ENCODE measurements around the gene DDX56. TPM values are rescaled to one million over a fixed set of nuclear protein-coding genes. Genes with fewer than 3 reads are reported as not detected.
"Not testable (repeated sequence)": the region's sequence is repeated elsewhere in the genome, so short reads cannot be mapped to it uniquely, and the experiment has no call there.

DDX56 gene
- total RNA-seq, 2 donors from 2014 or later, result 47.4 to 79.2 TPM

- H3K9me3 ChIP-seq, result no peaks in the 10 kb centered on the region
- peaks cover 13 to 22% of the 10 kb centered on the region in 2 donors for H3K4me1 ChIP-seq (ENCODE audit: control insufficient read depth in 1 of 2, low read depth in 2 of 2)
- no peaks in the 10 kb centered on the region for H3K27me3 ChIP-seq (replicated peaks; ENCODE audit: insufficient read depth)
- H3K36me3 ChIP-seq, result no peaks in the 10 kb centered on the region
- peak within 1 kb of the TSS; percentile 99 to 100 for H3K27ac ChIP-seq
- peak; percentile 94 for DNase-seq (ENCODE audit: low spot score)
- no peak for TF ChIP-seq CTCF (IDR thresholded peaks at IDR 0.05)
- peak; percentile 97 for ATAC-seq (ENCODE audit: insufficient number of reproducible peaks, low FRiP score, low read depth)
- peak within 1 kb of the TSS; percentile 100 for H3K4me3 ChIP-seq
Observed at GRCh38 chr7:44606341-44607140, 32.8 kb upstream of the DDX56 start, which contains the start of gene OGDH. OGDH (plus strand) TSS chr7:44606627; CDS start chr7:44624344, 17,717 bp downstream.

GRCh38 chr7:44604941-44605340, 31.2 kb upstream of the DDX56 start:
- H3K27me3 ChIP-seq (replicated peaks; ENCODE audit: insufficient read depth), result no peaks in the 10 kb centered on the region
- no peak for TF ChIP-seq CTCF (IDR thresholded peaks at IDR 0.05)
- ATAC-seq (ENCODE audit: insufficient number of reproducible peaks, low FRiP score, low read depth), result no peak

GRCh38 chr7:44603193-44603592, 29.5 kb upstream of the DDX56 start:
- Histone ChIP-seq H3K4me1 (ENCODE audit: control insufficient read depth in 1 of 2, low read depth in 2 of 2) (peaks cover 10 to 18% of the 10 kb centered on the region in 2 donors), H3K27me3 (replicated peaks; ENCODE audit: insufficient read depth) (no peaks in the 10 kb centered on the region), H3K36me3 (no peaks in the 10 kb centered on the region), H3K4me3 (no peak overlapping the region), H3K9me3 (no peaks in the 10 kb centered on the region), H3K27ac (no peak overlapping the region)
- ATAC-seq (ENCODE audit: insufficient number of reproducible peaks, low FRiP score, low read depth) (no peak), DNase-seq (ENCODE audit: low spot score) (no peak)
- no peak for TF ChIP-seq CTCF (IDR thresholded peaks at IDR 0.05)

More at GRCh38 chr7:44604941-44605340, 31.2 kb upstream of the DDX56 start:
- H3K4me1 ChIP-seq (ENCODE audit: control insufficient read depth in 1 of 2, low read depth in 2 of 2), result peaks cover 13 to 22% of the 10 kb centered on the region in 2 donors
- no peak for DNase-seq (ENCODE audit: low spot score)
- no peaks in the 10 kb centered on the region for H3K36me3 ChIP-seq
- no peak overlapping the region for H3K4me3 ChIP-seq
- no peaks in the 10 kb centered on the region for H3K9me3 ChIP-seq
- no peak overlapping the region for H3K27ac ChIP-seq

- peaks cover 8 to 12% of the 10 kb centered on the region in 2 donors for H3K4me1 ChIP-seq (ENCODE audit: control insufficient read depth in 1 of 2, low read depth in 2 of 2)
- TF ChIP-seq CTCF (IDR thresholded peaks at IDR 0.05), result no peak
- H3K4me3 ChIP-seq, result no peak overlapping the region
- ATAC-seq (ENCODE audit: insufficient number of reproducible peaks, low FRiP score, low read depth), result no peak
- no peaks in the 10 kb centered on the region for H3K9me3 ChIP-seq
- H3K36me3 ChIP-seq, result no peaks in the 10 kb centered on the region
- no peak for DNase-seq (ENCODE audit: low spot score)
- no peak overlapping the region for H3K27ac ChIP-seq
- no peaks in the 10 kb centered on the region for H3K27me3 ChIP-seq (replicated peaks; ENCODE audit: insufficient read depth)
Observed at GRCh38 chr7:44602576-44602910, 28.8 kb upstream of the DDX56 start.

GRCh38 chr7:44599222-44599621, 25.5 kb upstream of the DDX56 start:
- Histone ChIP-seq H3K27ac (no peak overlapping the region), H3K4me3 (no peak overlapping the region), H3K27me3 (replicated peaks; ENCODE audit: insufficient read depth) (no peaks in the 10 kb centered on the region), H3K4me1 (ENCODE audit: control insufficient read depth in 1 of 2, low read depth in 2 of 2) (no peaks in the 10 kb centered on the region), H3K9me3 (no peaks in the 10 kb centered on the region), H3K36me3 (no peaks in the 10 kb centered on the region)
- no peak for DNase-seq (ENCODE audit: low spot score)
- no peak for TF ChIP-seq CTCF (IDR thresholded peaks at IDR 0.05)
- ATAC-seq (ENCODE audit: insufficient number of reproducible peaks, low FRiP score, low read depth), result no peak

- H3K4me3 ChIP-seq; DNase-seq (ENCODE audit: low spot score); H3K4me1 ChIP-seq (ENCODE audit: control insufficient read depth in 1 of 2, low read depth in 2 of 2); H3K9me3 ChIP-seq; H3K27ac ChIP-seq; ATAC-seq (ENCODE audit: insufficient number of reproducible peaks, low FRiP score, low read depth); H3K27me3 ChIP-seq (replicated peaks; ENCODE audit: insufficient read depth); H3K36me3 ChIP-seq: not testable (repeated sequence)
Observed at GRCh38 chr7:44597181-44597580, 23.5 kb upstream of the DDX56 start.
